GM23248 (cell line): ENCODE results near the gene SMAD1. TPM values are rescaled to one million over a fixed set of nuclear protein-coding genes. Genes with fewer than 3 reads are reported as not detected.

Experiments
- DNase-seq: peaks from one replicate; pipeline ENCODE4 v3.0.0-alpha.2; 2015
- H2AFZ ChIP-seq: fragments of 200-600 bp; sonication (generic); 2 replicates; pipeline ENCODE4 v1.6.1; 2016; ENCODE audit warnings: antibody characterized with exemption
- H3F3A ChIP-seq: fragments of 200-600 bp; sonication (generic); 2 replicates; pipeline ENCODE4 v1.6.1; 2016; ENCODE audit warnings: mild to moderate bottlenecking, antibody characterized with exemption, mixed run types; ENCODE audit not compliant: insufficient read depth
- H3K27ac ChIP-seq: fragments of 200-600 bp; sonication (generic); 2 replicates; pipeline ENCODE4 v1.5.1; 2016; ENCODE audit warnings: mild to moderate bottlenecking
- H3K27me3 ChIP-seq: fragments of 200-600 bp; sonication (generic); replicated peaks from 2 replicates; pipeline ENCODE4 v1.6.1; 2016; ENCODE audit warnings: mild to moderate bottlenecking; ENCODE audit not compliant: insufficient read depth
- H3K36me3 ChIP-seq: fragments of 200-600 bp; sonication (generic); 2 replicates; pipeline ENCODE4 v1.6.1; 2016; ENCODE audit warnings: low read depth, mild to moderate bottlenecking
- H3K4me1 ChIP-seq: fragments of 200-600 bp; sonication (generic); 2 replicates; pipeline ENCODE4 v1.6.1; 2016; ENCODE audit warnings: mild to moderate bottlenecking; ENCODE audit not compliant: insufficient read depth
- H3K4me2 ChIP-seq: fragments of 200-600 bp; sonication (generic); one replicate; pipeline ENCODE4 v1.6.1; 2016; ENCODE audit warnings: mild to moderate bottlenecking; ENCODE audit not compliant: unreplicated experiment
- H3K4me3 ChIP-seq: fragments of 200-600 bp; sonication (generic); 2 replicates; pipeline ENCODE4 v1.5.1; 2016; ENCODE audit warnings: mild to moderate bottlenecking
- H3K79me2 ChIP-seq: fragments of 200-600 bp; sonication (generic); 2 replicates; pipeline ENCODE4 v1.6.1; 2016; ENCODE audit warnings: mild to moderate bottlenecking; ENCODE audit not compliant: insufficient read depth
- H3K9ac ChIP-seq: fragments of 200-600 bp; sonication (generic); 2 replicates; pipeline ENCODE4 v1.6.1; 2016; ENCODE audit warnings: mild to moderate bottlenecking
- H3K9me2 ChIP-seq: fragments of 200-600 bp; sonication (generic); 2 replicates; pipeline ENCODE4 v1.6.1; 2016; ENCODE audit warnings: mixed run types, mild to moderate bottlenecking, moderate library complexity; ENCODE audit not compliant: insufficient read depth
- H3K9me3 ChIP-seq: fragments of 200-600 bp; sonication (generic); one replicate; pipeline ENCODE4 v1.6.1; 2017; ENCODE audit warnings: low read depth
- H4K20me1 ChIP-seq: fragments of 200-600 bp; sonication (generic); 2 replicates; pipeline ENCODE4 v1.6.0; 2016; ENCODE audit not compliant: insufficient read depth
- EZH2 ChIP-seq: fragments of 200-600 bp; sonication (generic); IDR thresholded peaks from 2 replicates; pipeline ENCODE4 v1.6.1; 2018; ENCODE audit warnings: antibody characterized with exemption, mild to moderate bottlenecking; ENCODE audit not compliant: insufficient read depth, poor library complexity, severe bottlenecking
- EZH2phosphoT487 ChIP-seq: fragments of 200-600 bp; sonication (generic); IDR thresholded peaks from 2 replicates; pipeline ENCODE4 v1.6.1; 2018; ENCODE audit warnings: antibody characterized with exemption, moderate library complexity, mild to moderate bottlenecking, low read depth; ENCODE audit not compliant: insufficient read depth
- WGBS, 2 experiments: methylation state at CpG; one replicate each; pipeline ENCODE4 v1.1.6; 2015 to 2017; ENCODE audit warnings: low lambda C conversion rate in 2 of 2, low coverage in 1 of 2; ENCODE audit errors: missing lambda C conversion rate in 2 of 2; 5-methylcytosine and 5-hydroxymethylcytosine counted together
- in situ Hi-C: fragments of 300-500 bp; cut with MboI; formaldehyde crosslinking; loops from 2 replicates; pipeline ENCODE4 v1.15.0; 2020
- polyA plus RNA-seq: library from polyadenylated mRNA; unstranded; fragments of >200 nt; fragmentation: Nextera tagmentation; extraction: Ambion mirVana; gene quantifications from 2 replicates; pipeline ENCODE4 v1.2.1, GENCODE V29; 2016
- total RNA-seq: library from RNA; depleted of rRNA; stranded (reverse); fragments of >200 nt; shearing (Covaris generic); gene quantifications from 2 replicates; pipeline ENCODE4 v1.2.3, GENCODE V29; 2014

SMAD1 gene
- total and polyA plus RNA-seq, 2 experiments from 2014 or later, result 20.2 to 24.0 TPM

GRCh38 chr4:145487631-145488030 lies 6.0 kb downstream of the SMAD1 start:
- no peaks in the 10 kb centered on the region for H3K9me3 ChIP-seq
- no peaks in the 10 kb centered on the region for H3K9me2 ChIP-seq
- H4K20me1 ChIP-seq, result no peaks in the 10 kb centered on the region; the same call in 1 of the 2 replicates
- H2AFZ ChIP-seq, result no peak overlapping the region
- H3K27me3 ChIP-seq, result no peaks in the 10 kb centered on the region
- peaks cover 13% of the 10 kb centered on the region; the same call in 1 of the 2 replicates for H3K4me1 ChIP-seq
- peaks cover 9% of the 10 kb centered on the region; the same call in 1 of the 2 replicates for H3F3A ChIP-seq
- in situ Hi-C loops, result no loop called here
- H3K4me3 ChIP-seq, result no peak overlapping the region
- no peak for TF ChIP-seq EZH2phosphoT487
- no peak for TF ChIP-seq EZH2
- no peak overlapping the region for H3K27ac ChIP-seq
- DNase-seq, result no peak
- 98 to 100% methylated on average over 3 of the region's 3 CpGs for WGBS, 2 experiments
- peaks cover 100% of the 10 kb centered on the region for H3K79me2 ChIP-seq
- H3K9ac ChIP-seq, result no peak overlapping the region
- no peaks in the 10 kb centered on the region for H3K36me3 ChIP-seq
- no peak overlapping the region for H3K4me2 ChIP-seq

- in situ Hi-C loops, result no loop called here
- H3F3A ChIP-seq, result peaks cover 2% of the 10 kb centered on the region; the same call in 1 of the 2 replicates
- H3K4me1 ChIP-seq, result peaks cover 12% of the 10 kb centered on the region; the same call in 1 of the 2 replicates
- no peak overlapping the region for H3K4me3 ChIP-seq
- no peak overlapping the region for H3K9ac ChIP-seq
- H4K20me1 ChIP-seq, result no peaks in the 10 kb centered on the region; the same call in 1 of the 2 replicates
- TF ChIP-seq EZH2phosphoT487 (no peak), EZH2 (no peak)
- H3K4me2 ChIP-seq, result no peak overlapping the region
- no peaks in the 10 kb centered on the region for H3K27me3 ChIP-seq
- H3K9me2 ChIP-seq, result no peaks in the 10 kb centered on the region
- H3K9me3 ChIP-seq, result no peaks in the 10 kb centered on the region
- peaks cover 100% of the 10 kb centered on the region for H3K79me2 ChIP-seq
- H2AFZ ChIP-seq, result no peak overlapping the region
- H3K27ac ChIP-seq, result no peak overlapping the region
- H3K36me3 ChIP-seq, result no peaks in the 10 kb centered on the region
- no peak for DNase-seq
- 92 to 98% methylated on average over 2 of the region's 2 CpGs for WGBS, 2 experiments
These were observed 6.7 kb downstream of the SMAD1 start for GRCh38 chr4:145488310-145488709.

- peaks cover 100% of the 10 kb centered on the region for H3K79me2 ChIP-seq
- in situ Hi-C loops, result no loop called here
- 98 to 99% methylated on average over 3 of the region's 3 CpGs for WGBS, 2 experiments
These were observed 7.9 kb downstream of the SMAD1 start for GRCh38 chr4:145489556-145489955.

GRCh38 chr4:145490361-145490760 lies 8.7 kb downstream of the SMAD1 start:
- Histone ChIP-seq H3K9me2 (no peaks in the 10 kb centered on the region), H3K4me1 (no peaks in the 10 kb centered on the region), H3K36me3 (no peaks in the 10 kb centered on the region), H3K4me2 (no peak overlapping the region), H3K9me3 (no peaks in the 10 kb centered on the region), H3F3A (no peaks in the 10 kb centered on the region), H3K9ac (no peak overlapping the region), H3K4me3 (no peak overlapping the region), H2AFZ (no peak overlapping the region), H4K20me1 (no peaks in the 10 kb centered on the region; the same call in 1 of the 2 replicates), H3K27me3 (no peaks in the 10 kb centered on the region), H3K27ac (no peak overlapping the region), H3K79me2 (peaks cover 100% of the 10 kb centered on the region)
- TF ChIP-seq EZH2 (no peak), EZH2phosphoT487 (no peak)
- 88 to 93% methylated on average over 1 of the region's 1 CpG for WGBS, 2 experiments
- DNase-seq, result no peak
- in situ Hi-C loops, result no loop called here

More at GRCh38 chr4:145489556-145489955, 7.9 kb downstream of the SMAD1 start:
- DNase-seq, result no peak
- no peaks in the 10 kb centered on the region for H3K27me3 ChIP-seq
- H3F3A ChIP-seq, result no peaks in the 10 kb centered on the region
- H3K27ac ChIP-seq, result no peak overlapping the region
- H3K4me3 ChIP-seq, result no peak overlapping the region
- H4K20me1 ChIP-seq, result no peaks in the 10 kb centered on the region; the same call in 1 of the 2 replicates
- no peaks in the 10 kb centered on the region for H3K4me1 ChIP-seq
- H2AFZ ChIP-seq, result no peak overlapping the region
- H3K4me2 ChIP-seq, result no peak overlapping the region
- H3K9me2 ChIP-seq, result no peaks in the 10 kb centered on the region
- TF ChIP-seq EZH2phosphoT487, result no peak
- TF ChIP-seq EZH2, result no peak
- H3K9me3 ChIP-seq, result no peaks in the 10 kb centered on the region
- H3K9ac ChIP-seq, result no peak overlapping the region
- H3K36me3 ChIP-seq, result no peaks in the 10 kb centered on the region
